ENCODE data around the gene TMOD1.
"Not testable (repeated sequence)": the region's sequence is repeated elsewhere in the genome, so short reads cannot be mapped to it uniquely, and the experiment has no call there.

TMOD1 gene

DNA sequence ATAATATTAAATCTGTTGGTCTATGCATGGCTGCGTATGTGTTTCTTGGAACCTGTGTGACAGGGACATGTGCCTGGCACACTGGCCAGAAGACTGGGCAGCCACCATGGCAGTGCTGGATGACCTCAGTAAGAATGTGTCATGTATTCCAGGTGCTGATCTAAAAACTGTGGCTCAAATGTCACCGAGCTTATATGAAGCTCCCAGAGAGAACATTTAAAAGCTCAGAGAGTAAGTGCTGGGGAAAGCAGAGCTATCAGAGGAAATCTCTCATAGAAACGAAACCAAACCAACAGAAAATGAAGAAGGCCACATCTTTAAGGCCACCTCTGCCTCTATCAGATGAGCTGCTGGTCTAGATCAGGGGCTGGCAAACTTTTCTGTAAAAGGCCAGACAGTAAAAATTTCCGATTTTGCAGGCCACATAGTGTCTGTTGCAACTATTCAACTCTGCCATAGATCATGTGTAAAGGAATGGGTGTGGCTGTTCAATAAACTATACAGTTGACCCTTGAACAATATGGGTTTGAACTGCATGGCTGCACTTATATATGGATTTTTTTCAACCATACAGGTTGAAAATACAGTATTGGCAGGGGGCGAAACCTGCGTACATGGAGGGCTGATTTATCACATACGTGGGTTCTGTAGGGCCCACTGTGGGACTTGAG is 99.9 kb downstream of the TMOD1 start:
- DNase-seq, result no peak

DNA sequence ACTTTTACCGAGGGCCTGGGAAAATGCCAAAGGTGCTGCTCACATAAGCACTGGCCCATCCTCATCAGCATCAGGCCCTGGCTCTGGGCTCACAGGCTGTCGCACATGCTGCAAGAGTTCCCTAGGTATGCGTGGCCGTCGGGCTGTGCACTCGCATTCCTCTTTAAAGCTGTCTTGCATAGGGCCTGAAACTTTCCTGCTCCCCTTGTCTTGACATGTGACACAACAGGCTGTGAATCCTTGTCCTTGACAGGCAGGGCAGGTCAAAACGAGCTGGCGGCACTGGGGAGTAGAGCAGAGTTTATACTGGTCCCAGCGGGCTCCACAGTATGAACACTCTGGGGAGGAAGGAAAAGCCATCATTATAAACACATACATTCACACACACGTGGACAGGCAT is 101.0 kb downstream of the TMOD1 start:
- no peak for DNase-seq

DNA sequence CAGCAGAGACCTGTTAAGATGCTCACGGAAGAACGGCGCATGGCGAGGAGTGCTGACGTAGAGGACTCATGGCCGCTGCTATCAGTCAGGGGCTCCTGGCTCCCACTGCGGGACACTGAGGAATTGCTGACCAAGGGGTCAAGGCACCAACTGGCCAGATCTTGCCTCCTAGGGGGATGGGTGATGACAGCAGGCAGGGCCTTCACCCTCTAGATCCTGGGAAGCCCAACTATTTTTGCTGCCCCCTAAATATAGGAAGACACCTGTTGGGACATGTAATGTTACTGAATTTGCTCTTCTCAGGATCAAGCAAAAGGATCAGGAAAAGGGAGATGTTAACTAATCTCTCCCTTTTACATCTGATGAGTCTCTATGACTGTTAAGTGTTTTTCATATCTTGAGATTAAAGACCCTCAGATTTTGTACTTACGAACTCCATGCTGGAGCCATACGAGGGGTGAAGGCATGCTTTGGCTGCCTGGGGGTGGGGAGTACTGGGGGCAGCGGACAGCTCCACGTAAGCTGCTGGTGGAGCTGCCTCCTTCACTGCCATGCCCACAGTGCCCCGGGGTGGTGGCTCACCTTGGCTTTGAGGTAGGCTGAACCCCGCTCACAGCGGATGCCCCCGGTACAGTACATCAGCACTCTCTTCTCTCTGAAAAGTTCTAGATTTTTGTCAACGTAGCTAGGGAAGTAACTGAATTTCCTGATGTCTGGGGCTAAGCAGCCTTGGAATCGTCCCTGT is 103.6 kb downstream of the TMOD1 start:
- DNase-seq, result no peak

DNA sequence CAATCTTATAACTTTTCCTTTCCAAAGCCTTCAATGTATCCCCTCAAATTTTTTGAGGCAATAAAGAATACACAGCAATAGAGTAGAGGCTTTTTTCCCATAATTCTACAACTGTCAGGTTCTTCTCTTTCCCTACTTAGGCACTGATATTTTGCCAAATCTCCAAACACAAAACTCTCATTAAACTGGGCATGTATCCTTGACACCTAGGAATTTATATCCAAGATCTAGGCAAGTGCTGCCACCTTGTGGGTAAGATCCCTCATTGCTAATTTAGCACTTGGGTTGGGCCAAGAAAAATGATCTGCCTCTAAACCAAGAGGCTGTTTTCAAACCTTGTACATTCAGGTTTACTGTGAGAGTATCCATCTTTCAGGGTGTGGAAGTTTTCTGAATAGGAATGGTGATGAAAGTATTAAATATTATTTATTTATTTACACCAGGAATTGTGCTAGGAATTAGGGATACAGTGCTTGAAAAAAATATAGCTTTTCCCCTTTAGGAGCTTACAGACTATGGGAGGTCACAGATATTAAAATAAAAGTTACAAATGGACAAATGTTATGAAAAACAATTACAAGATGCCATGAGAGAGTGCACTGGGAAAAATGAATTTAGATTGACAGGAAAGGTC is 114.1 kb downstream of the TMOD1 start:
- no peak for DNase-seq

DNA sequence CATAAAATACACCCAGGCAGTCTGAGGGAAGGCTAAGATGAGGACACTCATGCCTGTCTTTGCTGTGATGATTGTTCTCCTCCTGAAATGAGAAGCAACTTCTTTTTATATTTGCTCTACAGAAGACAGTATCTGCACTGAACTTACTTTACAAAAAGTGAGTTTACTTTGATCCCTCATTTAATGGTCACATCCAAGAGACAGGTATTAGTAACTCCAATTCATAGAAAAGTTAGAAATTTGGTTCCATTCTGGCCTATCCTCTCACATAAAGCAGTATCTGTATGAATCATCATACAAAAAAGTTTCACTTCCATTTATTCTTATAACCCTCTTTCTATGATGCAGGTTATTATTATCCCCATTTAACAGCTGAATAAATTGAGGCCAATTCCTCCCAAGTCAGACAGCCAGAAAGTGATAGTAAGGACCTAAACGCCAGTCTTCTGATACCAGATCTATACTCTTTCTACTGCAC is 116.5 kb downstream of the TMOD1 start:
- DNase-seq, result no peak

DNA sequence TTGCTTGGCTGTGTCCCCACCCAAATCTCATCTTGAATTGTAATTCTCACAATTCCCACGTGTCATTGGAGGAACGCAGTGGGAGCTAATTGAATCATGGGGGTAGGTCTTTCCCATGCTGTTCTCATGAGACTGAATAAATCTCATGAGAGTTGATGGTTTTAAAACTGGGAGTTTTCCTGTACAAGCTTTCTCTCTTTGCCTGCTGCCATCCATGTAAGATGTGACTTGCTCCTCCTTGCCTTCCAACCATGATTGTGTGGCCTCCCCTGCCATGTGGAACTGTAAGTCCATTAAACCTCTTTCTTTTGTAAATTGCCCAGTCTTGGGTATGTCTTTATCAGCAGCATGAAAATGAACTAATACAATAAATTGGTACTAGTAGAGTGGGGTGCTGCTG is 118.6 kb downstream of the TMOD1 start:
- not testable (repeated sequence) for DNase-seq

DNA sequence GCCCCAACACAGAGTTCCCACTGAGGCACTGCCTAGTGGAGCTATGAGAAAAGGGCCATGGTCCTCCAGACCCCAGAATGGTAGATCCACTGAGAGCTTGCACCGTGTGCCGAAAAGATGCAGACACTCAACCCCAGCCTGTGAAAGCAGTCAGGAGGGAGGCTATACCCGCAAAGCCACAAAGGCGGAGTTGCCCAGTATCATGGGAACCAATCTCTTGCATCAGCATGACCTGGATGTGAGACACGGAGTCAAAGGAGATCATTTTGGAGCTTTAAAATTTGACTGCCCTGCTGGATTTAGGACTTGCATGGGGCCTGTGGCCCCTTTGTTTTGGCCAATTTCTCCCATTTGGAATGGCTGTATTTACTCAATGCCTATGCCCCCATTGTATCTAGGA is 121.0 kb downstream of the TMOD1 start:
- not testable (repeated sequence) for DNase-seq

DNA sequence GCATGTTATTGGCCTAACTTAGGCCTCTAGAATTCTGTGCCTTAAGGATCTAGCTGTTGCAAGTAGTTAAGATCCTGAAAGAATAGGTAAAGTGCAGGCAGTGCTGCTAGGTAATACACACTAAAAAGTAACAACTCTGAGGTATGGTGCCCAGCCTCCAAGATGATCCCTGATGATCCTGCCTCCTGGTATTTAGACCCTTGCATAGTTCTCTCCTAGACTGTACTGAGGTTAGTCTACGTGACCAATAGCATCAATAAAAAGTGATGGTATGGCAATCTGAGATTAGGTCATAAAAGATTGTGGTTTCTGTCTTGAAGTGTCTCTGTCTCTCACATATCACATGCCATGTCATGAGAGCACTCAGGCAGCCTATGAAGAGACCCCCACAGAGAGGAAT is 122.5 kb downstream of the TMOD1 start:
- DNase-seq, result no peak

DNA sequence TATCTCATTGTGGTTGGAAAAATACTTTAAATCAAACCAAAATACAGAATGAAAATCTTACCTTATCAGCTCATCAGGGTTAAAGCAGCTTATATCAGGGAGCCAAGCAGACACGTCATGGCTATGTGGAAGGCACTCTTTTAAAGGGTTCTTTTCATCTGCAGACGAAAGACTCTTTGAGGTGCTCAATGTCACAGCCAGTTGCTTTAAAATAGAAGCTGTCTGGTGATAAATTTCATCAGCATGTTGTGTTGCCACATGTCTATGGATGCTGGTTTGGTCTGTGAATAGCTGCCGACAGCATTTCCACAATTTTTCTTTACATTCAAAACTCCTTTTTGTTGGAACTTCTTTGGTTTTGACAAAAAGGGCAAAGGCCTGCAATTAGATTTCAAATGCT is 124.2 kb downstream of the TMOD1 start:
- no peak for DNase-seq

DNA sequence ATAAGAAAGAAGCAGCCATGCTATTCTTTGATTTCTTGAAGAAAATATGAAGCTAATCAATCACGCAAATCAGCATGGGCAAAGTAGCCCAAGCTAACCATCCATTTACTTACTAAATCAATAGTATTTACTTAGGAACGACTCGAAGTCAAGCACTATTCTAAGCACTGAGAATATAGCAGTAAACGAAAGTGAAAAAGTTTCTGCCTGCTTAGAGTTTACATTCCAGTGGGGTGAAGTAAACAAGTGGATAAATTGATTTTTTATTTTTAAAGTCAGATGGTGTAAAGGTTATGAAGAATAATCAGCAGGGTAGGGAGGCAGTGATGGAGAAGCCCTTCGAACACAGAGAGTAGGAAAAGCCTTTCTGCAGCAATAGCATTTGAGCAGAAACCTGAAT is 126.2 kb downstream of the TMOD1 start:
- DNase-seq, result no peak

DNA sequence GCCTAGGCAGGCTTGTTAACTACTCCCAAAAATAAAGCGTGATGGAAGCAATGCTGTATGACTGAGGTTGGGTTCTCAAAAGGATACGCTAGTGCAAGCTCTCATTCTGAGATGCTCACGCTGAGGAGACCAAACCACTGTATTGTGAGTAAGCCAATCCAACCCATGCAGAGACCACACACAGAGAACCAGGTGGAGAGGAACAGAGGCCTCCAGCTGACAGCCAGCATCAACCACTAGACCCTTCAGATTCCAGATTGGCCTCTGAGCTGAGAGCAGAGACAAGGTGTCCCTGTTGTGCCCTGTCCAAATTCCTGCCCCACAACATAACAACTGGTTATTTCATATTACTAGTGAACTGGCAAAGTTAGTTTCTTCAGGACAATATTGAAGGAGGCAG is 127.2 kb downstream of the TMOD1 start:
- no peak for DNase-seq

DNA sequence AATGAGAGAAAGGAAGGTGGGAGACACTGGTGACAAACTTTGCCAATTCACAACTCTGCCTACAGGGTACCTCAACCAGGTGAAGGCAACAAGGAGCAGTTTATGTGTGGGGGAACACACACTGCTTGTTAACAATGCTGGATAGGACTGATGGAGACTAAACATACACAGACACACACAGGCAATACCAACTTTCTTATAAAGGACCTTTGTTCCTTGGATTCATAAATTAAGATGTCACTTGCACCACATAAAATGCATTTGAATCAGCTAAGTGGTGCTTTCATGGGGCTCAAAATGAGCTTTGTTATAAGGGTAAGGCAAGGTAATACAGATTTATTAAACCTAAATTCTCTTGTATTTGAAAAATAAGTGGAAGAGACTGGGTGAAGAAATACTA is 127.7 kb downstream of the TMOD1 start:
- DNase-seq, result no peak

DNA sequence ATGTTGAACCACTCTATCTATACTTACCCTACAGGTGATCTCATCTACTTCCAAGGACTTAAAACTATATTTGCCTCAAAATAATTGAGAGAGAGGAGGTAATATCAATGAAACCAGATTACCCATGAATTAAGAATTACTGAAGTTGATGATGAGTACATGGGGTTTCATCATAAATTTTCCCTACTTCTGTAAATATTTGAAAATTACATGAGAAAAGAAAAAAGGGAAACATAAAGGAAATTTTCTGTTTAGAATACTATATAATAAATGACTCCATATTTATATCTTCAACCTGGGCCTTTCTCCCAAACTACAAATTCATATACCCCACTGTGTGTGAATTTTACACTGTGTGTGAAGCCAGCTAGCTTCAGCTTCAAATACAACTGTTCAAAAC is 129.1 kb downstream of the TMOD1 start:
- DNase-seq, result no peak

DNA sequence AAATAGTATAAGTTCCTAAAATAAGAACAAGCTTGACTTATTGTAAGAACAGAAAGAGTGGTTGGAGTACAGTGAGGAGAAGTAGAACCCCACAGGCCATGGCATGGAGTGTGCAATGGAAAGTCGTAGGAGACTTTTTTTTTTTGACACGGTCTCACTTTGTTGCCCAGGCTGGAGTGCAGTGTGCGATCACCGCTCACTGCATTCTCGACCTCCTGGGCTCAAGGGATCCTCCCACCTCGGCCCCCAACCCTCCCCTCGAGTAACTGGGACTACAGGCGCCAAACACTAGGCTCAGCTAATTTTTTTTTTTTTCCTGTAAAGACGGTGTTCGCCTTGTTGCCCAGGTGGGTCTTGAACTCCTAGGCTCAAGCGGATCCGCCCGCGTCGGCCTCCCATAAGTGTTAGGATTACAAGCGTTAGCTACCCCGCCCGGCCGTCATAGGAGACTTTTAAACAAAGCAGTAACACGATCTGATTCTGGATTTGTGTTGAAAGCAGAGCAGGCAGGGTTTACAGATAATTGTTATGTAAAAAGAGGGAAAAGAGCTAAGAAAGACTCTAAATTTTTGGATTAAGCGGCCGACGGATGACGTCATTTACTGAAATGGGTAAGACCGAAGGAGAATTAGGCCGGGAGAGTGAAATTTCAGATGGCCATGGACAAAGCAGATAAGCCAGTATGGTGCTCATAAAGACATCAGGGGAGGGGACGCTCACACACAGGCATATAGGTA is 130.9 kb downstream of the TMOD1 start:
- DNase-seq, result no peak

DNA sequence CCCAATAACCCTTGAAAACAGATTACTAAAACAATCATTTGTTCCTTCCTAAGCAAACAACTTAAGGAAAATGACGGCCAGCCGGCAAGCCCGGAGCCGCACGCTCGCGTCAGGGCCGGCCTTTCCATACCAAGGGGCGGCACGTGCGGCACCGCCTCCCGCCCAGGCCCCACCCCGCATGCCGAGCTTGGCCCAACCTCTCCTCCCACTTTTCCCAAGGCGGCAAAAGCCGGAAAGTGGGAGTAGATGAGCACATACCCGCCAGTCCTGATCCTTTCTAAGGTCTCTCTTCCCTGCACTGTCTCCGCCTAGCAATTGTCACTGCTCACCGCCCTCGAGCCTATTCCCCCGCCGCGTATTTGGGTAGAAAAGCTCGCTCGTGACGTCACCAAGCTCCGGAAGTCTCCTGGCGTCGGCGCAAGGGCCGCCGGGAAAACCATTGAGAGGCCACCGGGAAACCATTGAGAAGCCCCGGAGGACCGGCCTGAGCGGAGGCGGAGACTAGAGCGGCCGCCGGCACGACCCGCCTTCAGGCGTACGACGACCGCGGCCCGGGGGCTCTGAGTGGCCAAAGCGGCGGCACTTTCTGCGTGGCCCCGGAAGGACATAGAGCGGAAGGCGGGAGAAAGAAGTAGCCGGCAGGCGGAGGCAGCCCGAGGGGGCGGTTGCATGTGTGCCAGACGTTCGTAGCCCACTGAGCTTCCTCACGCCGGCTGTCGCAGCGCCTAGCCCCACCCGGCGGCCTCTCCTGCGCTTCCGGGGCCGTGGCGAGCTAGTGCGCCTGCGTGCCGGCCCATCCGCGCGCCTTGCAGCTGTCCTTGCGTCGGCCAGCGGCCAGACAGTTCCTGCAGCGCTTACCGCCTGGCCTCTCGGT is 131.8 kb downstream of the TMOD1 start, which contains the start of the genes NCBP1 and TSTD2:
TSS of gene NCBP1 (plus strand) at position 837 of the 874 bp plus-strand sequence. CDS start 61 bp downstream, outside the sequence.
TSS of gene TSTD2 (minus strand) at position 384 of the 874 bp plus-strand sequence. CDS start 5,806 bp downstream, outside the sequence.
- peak; percentile 81 for DNase-seq

DNA sequence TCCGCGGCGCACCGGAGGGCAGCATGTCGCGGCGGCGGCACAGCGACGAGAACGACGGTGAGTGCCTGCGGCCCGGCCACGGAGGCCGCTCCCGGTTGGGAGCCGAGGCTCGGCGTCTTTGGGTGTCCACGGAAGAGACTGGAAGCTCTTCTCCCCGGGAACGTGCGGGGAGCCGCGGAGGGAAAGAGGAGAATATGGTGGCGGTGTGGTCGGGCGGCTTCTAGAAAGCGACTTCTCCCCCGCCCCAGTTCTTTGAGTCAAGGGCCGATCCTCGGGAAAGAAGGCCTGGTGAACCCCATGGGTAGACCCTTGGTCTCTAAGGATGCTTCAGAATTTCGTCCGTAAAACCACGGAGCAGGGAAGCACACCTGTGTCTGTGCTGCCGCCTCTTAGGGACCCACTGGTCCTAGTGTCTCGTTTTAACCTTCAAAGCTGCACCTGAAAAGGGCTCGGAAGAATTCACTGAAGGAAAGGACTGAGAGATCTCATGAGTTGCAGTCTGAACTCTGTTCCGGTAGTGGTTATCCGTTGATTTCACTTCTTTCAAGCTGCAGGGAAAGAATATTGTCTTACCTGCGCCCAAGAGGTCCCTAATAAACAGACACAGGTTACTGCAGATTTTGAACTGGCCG is 132.5 kb downstream of the TMOD1 start:
- no peak for DNase-seq

DNA sequence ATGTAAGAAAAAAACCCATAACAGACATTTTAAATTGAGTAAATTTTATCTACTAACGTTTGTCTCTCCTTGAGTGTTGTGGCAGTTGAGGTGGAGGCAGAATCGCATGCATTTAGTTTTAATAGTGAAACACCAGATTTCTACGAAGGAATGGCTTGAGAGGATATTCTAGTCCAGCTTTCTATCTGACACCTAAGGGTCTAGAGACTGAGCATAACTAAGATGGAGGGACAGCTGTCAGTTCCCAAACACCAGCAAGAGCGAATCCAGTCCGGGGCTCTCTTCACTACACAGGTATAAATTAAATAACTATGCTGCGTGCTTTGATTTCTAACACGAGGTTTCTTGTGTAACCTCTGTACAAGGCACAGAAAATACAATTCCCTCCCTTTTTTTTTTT is 133.6 kb downstream of the TMOD1 start:
- DNase-seq, result no peak

DNA sequence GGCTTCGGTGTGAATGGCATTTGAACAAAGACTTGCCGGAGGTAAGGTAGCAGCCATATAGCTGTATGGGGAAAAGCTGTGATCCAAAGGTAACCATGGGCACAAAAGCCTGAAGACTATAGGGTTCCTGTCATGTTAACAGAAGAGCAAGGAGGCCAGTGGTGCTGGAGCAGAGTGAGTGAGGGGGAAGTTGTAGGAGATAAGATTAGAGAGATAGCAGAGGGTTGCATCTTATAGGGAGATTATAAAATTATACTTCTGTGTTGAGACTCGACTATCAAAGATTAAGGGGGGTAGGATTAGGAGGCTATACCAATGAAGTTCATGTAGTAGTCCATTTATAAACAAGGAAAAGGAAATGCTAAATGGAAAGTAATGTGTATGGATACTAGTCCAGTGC is 135.4 kb downstream of the TMOD1 start:
- no peak for DNase-seq

DNA sequence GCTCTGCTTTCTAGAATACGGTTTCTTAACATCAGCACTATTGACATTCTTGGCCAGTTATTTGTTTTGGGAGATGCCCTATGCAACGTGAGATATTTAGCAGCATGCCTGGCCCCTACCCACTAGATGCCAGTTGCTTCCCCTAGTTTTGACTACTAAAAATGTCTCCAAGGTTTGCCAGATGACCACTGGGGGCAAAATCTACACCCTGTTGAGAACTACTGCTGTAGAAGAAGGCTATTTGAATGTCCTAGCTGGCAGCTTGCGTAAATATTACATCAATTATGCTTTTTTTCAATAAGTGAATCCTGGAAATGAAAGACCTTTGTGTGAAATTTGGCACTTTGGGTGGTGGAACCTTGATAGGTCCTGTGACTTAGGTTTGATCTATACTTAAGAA is 137.2 kb downstream of the TMOD1 start:
- no peak for DNase-seq

DNA sequence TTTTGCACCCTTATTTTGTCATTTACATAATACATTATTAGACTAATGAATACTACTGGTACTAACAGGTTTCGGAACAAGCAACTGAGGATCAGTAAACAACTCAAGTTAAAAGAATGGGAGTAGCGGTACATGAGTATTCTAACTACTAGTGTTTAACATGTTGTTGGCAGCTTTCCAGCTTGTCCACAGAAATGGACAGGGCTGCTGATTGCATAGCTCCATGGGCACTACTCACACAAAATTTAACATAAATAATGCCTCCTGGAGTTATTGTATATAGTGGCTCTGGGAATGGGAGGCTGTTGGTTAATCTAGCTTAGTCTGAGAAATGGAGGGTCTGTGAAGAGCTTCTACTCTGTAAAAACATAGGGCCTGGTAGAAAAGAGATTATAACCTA is 138.9 kb downstream of the TMOD1 start:
- no peak for DNase-seq

DNA sequence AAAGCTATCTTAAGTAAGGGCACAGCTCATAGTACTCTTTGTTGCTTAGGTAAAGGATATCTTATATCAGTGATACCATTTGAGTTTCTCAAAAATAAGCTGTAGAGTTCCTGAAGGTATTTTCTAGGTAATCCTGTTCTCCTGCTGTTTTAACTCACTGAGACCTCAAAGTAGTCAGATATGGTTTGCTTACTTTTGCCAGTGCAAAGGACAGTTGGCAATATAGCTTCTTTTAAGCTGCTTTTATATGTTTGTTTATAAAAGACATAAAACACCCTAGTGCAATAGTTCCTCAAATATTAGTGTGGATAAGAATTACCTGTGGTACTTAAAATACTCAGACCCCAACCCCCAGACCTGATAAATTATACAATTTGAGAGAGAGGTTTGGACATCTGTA is 144.3 kb downstream of the TMOD1 start:
- no peak for DNase-seq

DNA sequence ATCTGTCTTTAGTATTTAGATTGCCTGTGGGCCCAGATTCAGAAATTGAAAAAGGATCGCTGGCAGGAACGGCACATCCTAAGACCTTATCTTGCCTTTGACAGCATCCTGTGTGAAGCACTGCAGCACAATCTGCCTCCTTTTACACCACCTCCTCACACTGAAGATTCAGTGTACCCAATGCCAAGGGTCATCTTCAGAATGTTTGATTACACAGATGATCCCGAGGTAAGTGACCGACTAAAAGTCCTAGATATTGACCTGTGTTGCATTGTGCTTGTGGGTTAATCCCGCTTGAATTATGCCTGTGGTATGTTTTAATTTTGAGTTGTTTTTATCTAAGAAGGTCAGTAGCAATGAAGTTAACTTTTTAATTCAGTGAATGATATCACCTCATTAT is 146.5 kb downstream of the TMOD1 start:
- DNase-seq, result no peak

Measured in NCI-H187 treated with DMSO at 0.1 percent for 48 hours (cell line).